ENCODE results near the gene CKAP4. TPM values are rescaled to one million over a fixed set of nuclear protein-coding genes. Genes with fewer than 3 reads are reported as not detected.
"Not testable (repeated sequence)": the region's sequence is repeated elsewhere in the genome, so short reads cannot be mapped to it uniquely, and the experiment has no call there.

CKAP4 gene
- total RNA-seq, 2 experiments from 2014 or later = 14.7 to 15.7 TPM

DNA sequence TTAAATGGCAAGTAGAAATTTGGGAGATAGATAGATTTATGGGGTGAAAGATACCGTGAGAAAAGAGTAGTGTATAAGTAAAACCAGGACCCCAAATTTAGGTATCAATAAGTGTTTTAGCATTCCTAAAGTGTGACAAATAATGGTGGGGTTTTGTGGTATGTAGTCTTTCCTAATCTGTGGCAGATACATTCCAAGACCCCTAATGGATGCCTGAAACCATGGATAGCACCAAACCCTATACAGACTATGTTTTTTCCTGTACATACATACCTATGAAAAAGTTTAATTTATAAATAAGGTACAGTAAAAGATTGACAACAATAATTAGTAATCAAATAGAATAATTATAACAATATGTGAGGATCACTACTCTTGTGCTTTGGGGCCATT lies 40.3 kb upstream of the CKAP4 start:
- CTCF ChIA-PET = no interaction called here
- POLR2A ChIA-PET = no interaction called here
- Histone ChIP-seq H3K9me3 (ENCODE audit: control insufficient read depth in 1 of 2, insufficient read depth in 1 of 2, low read length in 2 of 2) (no peaks in the 10 kb centered on the region), H3K4me1 (ENCODE audit: insufficient read depth, low read length) (no peaks in the 10 kb centered on the region), H3K36me3 (ENCODE audit: insufficient read depth, low read length) (no peaks in the 10 kb centered on the region), H3K27me3 (ENCODE audit: control insufficient read depth in 1 of 2, insufficient read depth in 2 of 2, low read length in 2 of 2) (no peaks in the 10 kb centered on the region), H3K4me3 (ENCODE audit: low read length) (no peak overlapping the region), H3K27ac (ENCODE audit: low read depth in 1 of 2, low read length in 2 of 2) (no peak overlapping the region)
- DNase-seq = no peak
- Mint-ChIP-seq H3K27ac (no peak overlapping the region), H3K9me3 (no peaks in the 10 kb centered on the region), H3K36me3 (ENCODE audit: low read depth) (no peaks in the 10 kb centered on the region), H3K4me3 (no peak overlapping the region), H3K4me1 (ENCODE audit: low read depth) (no peaks in the 10 kb centered on the region), H3K27me3 (peaks cover 10% of the 10 kb centered on the region)
- TF ChIP-seq CTCF (IDR thresholded peaks at IDR 0.05) = no peak
- ATAC-seq (ENCODE audit: poor library complexity) = no peak
- intact Hi-C loops (cut with DNase I, micrococcal nuclease) = no loop called here

DNA sequence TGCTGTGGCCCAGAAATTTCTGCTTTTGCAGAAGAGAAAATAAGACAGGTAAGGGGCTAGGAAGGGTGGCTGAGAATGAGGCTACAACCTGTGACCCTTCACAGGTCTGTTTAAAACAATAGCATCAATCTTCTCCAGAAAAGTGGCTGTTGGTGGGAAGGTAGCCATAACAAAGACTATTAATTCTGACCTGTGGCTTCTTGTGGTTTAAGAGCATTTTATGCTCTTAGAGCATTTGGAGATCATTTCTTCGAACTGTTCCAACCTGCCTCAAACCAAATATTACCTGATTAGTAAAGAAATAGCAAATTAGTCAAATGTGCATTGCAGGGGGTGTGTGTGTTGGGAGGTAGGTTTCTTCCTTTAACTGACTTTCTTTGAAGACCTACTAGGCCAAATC lies 39.5 kb upstream of the CKAP4 start:
- no peak overlapping the region for H3K27ac ChIP-seq (ENCODE audit: low read depth in 1 of 2, low read length in 2 of 2)
- ChIA-PET CTCF (no interaction called here), POLR2A (no interaction called here)
- DNase-seq = no peak
- no peaks in the 10 kb centered on the region for H3K36me3 ChIP-seq (ENCODE audit: insufficient read depth, low read length)
- H3K9me3 ChIP-seq (ENCODE audit: control insufficient read depth in 1 of 2, insufficient read depth in 1 of 2, low read length in 2 of 2) = peaks cover 0 to under 1% of the 10 kb centered on the region in 2 experiments
- TF ChIP-seq CTCF (IDR thresholded peaks at IDR 0.05) = no peak
- Mint-ChIP-seq H3K4me1 (ENCODE audit: low read depth) (no peaks in the 10 kb centered on the region), H3K36me3 (ENCODE audit: low read depth) (no peaks in the 10 kb centered on the region), H3K9me3 (peaks cover under 1% of the 10 kb centered on the region), H3K27me3 (peaks cover 10% of the 10 kb centered on the region), H3K27ac (no peak overlapping the region), H3K4me3 (no peak overlapping the region)
- no peaks in the 10 kb centered on the region for H3K4me1 ChIP-seq (ENCODE audit: insufficient read depth, low read length)
- H3K27me3 ChIP-seq (ENCODE audit: control insufficient read depth in 1 of 2, insufficient read depth in 2 of 2, low read length in 2 of 2) = no peaks in the 10 kb centered on the region
- ATAC-seq (ENCODE audit: poor library complexity) = no peak
- intact Hi-C loops (cut with DNase I, micrococcal nuclease) = no loop called here
- H3K4me3 ChIP-seq (ENCODE audit: low read length) = no peak overlapping the region

DNA sequence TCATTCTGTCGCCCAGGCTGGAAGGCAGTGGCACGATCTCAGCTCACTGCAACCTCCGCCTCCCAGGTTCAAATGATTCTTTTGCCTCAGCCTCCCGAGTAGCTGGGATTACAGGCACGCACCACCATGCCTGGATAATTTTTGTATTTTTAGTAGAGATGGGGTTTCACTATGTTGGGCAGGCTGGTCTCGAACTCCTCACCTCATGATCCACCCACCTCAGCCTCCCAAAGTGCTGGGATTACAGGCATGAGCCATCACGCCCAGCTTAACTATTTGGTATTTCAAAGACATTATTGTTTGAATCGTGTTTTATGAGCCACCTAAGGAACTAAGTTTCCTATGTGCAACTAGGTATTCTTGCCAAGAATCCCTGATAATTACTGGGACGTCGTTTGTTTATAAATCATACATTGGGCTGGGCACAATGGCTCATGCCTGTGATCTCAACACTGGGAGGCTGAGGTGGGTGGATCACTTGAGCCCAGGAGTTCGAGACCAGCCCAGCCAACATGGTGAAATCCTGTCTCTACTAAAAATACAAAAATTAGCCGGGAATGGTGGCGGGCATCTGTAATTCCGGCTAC lies 38.8 kb upstream of the CKAP4 start:
- CTCF ChIA-PET; H3K36me3 Mint-ChIP-seq (ENCODE audit: low read depth); H3K27me3 Mint-ChIP-seq; H3K4me1 Mint-ChIP-seq (ENCODE audit: low read depth); H3K36me3 ChIP-seq (ENCODE audit: insufficient read depth, low read length); intact Hi-C loops (cut with DNase I, micrococcal nuclease); H3K4me1 ChIP-seq (ENCODE audit: insufficient read depth, low read length); H3K27me3 ChIP-seq (ENCODE audit: control insufficient read depth in 1 of 2, insufficient read depth in 2 of 2, low read length in 2 of 2); H3K9me3 Mint-ChIP-seq; ATAC-seq (ENCODE audit: poor library complexity); H3K9me3 ChIP-seq (ENCODE audit: control insufficient read depth in 1 of 2, insufficient read depth in 1 of 2, low read length in 2 of 2); H3K4me3 Mint-ChIP-seq; H3K4me3 ChIP-seq (ENCODE audit: low read length); DNase-seq; H3K27ac Mint-ChIP-seq; H3K27ac ChIP-seq (ENCODE audit: low read depth in 1 of 2, low read length in 2 of 2): not testable (repeated sequence)
- POLR2A ChIA-PET = interaction anchor here (0.6 kb wide), 1 partner anchor 17 kb away, joined by 3 read pairs; no protein-coding TSS in a partner anchor

- DNase-seq = no peak
- Histone ChIP-seq H3K36me3 (ENCODE audit: insufficient read depth, low read length) (no peaks in the 10 kb centered on the region), H3K27me3 (ENCODE audit: control insufficient read depth in 1 of 2, insufficient read depth in 2 of 2, low read length in 2 of 2) (no peaks in the 10 kb centered on the region), H3K27ac (ENCODE audit: low read depth in 1 of 2, low read length in 2 of 2) (no peak overlapping the region), H3K4me1 (ENCODE audit: insufficient read depth, low read length) (no peaks in the 10 kb centered on the region), H3K4me3 (ENCODE audit: low read length) (no peak overlapping the region), H3K9me3 (ENCODE audit: control insufficient read depth in 1 of 2, insufficient read depth in 1 of 2, low read length in 2 of 2) (peaks cover 8 to 12% of the 10 kb centered on the region in 2 experiments)
- ChIA-PET POLR2A (interaction anchor here (0.6 to 1.2 kb wide), 2 partner anchors 12 to 17 kb away, joined by 3 to 5 read pairs; no protein-coding TSS in a partner anchor), CTCF (no interaction called here)
- Mint-ChIP-seq H3K9me3 (peaks cover 3% of the 10 kb centered on the region), H3K4me1 (ENCODE audit: low read depth) (no peaks in the 10 kb centered on the region), H3K27me3 (peaks cover 10% of the 10 kb centered on the region), H3K27ac (no peak overlapping the region), H3K36me3 (ENCODE audit: low read depth) (no peaks in the 10 kb centered on the region), H3K4me3 (no peak overlapping the region)
- no peak for TF ChIP-seq CTCF (IDR thresholded peaks at IDR 0.05)
- no peak for ATAC-seq (ENCODE audit: poor library complexity)
- intact Hi-C loops (cut with DNase I, micrococcal nuclease) = no loop called here
These were observed 38.2 kb upstream of the CKAP4 start for GRCh38 chr12:106285982-106286381.

Data from CD4-positive, alpha-beta T cell (primary cell).